H1 (cell line): Measurements from ENCODE around the gene TTC39A.

Source experiments
- BCL11A ChIP-seq, 2 experiments: IDR thresholded peaks; one replicate each; pipeline ENCODE4 v1.6.1; 2011; ENCODE audit warnings: low read depth in 2 of 2, low read length in 2 of 2, mild to moderate bottlenecking in 2 of 2
- EZH2 ChIP-seq: fragments of 200-600 bp; sonication (generic); IDR thresholded peaks from 2 replicates; pipeline ENCODE4 v1.7.1; 2012; ENCODE audit warnings: low read depth, mild to moderate bottlenecking, moderate library complexity, low read length, inconsistent platforms; ENCODE audit not compliant: severe bottlenecking
- HDAC6 ChIP-seq: IDR thresholded peaks from one replicate; pipeline ENCODE4 v1.7.1; 2012; ENCODE audit warnings: low read depth, mild to moderate bottlenecking, inconsistent platforms, low read length, moderate library complexity
- MAFK ChIP-seq: IDR thresholded peaks from 2 replicates; pipeline ENCODE4 v1.6.1; 2012; ENCODE audit warnings: low read depth, mild to moderate bottlenecking, improper control_type of control experiment, low read length
- PHF8 ChIP-seq: fragments of 200-600 bp; sonication (generic); conservative IDR thresholded peaks from 2 replicates; pipeline ENCODE4 v1.7.1; 2012; ENCODE audit warnings: low read depth, mild to moderate bottlenecking, inconsistent platforms, low read length, moderate library complexity
- POLR2A ChIP-seq, 2 experiments: IDR thresholded peaks; 1 replicate in 1 of 2; 2 replicates in 1 of 2; pipeline ENCODE4 v1.6.1; 2011; ENCODE audit warnings: low read depth in 2 of 2, low read length in 2 of 2, mild to moderate bottlenecking in 2 of 2; ENCODE audit errors: control extremely low read depth in 1 of 2
- POLR2AphosphoS5 ChIP-seq: IDR thresholded peaks from 2 replicates; pipeline ENCODE4 v1.6.1; 2011; ENCODE audit warnings: low read depth, low read length
- RFX5 ChIP-seq: IDR thresholded peaks from 2 replicates; pipeline ENCODE4 v1.6.1; 2011; ENCODE audit warnings: low read depth, low read length, improper control_type of control experiment, borderline replicate concordance
- SIN3A ChIP-seq, 2 experiments: IDR thresholded peaks in 1 of 2; conservative IDR thresholded peaks in 1 of 2; 2 replicates each; pipeline ENCODE4 v1.6.1; 2011 to 2012; ENCODE audit warnings: low read length in 2 of 2, improper control_type of control experiment in 1 of 2, low read depth in 1 of 2, mild to moderate bottlenecking in 1 of 2
- TF ChIP-seq, protein P1 (sequence below), 3 experiments: IDR thresholded peaks; 1 replicate in 2 of 3; 2 replicates in 1 of 3; pipeline versions ENCODE4 v1.5.1 to v1.6.1; 2011; ENCODE audit warnings: low read length in 3 of 3, mild to moderate bottlenecking in 3 of 3, inconsistent platforms in 2 of 3, low read depth in 1 of 3, moderate library complexity in 1 of 3; ENCODE audit not compliant: insufficient read depth in 1 of 3; ENCODE audit errors: control extremely low read depth in 1 of 3
- TF ChIP-seq, protein P2 (sequence below): IDR thresholded peaks from 2 replicates; pipeline ENCODE4 v1.6.1; 2012; ENCODE audit warnings: inconsistent platforms

GRCh38 chr1:51293898-51294515 is 36.4 kb downstream of the TTC39A start:
- TF ChIP-seq MAFK = no peak
- TF ChIP-seq, protein P1, sequence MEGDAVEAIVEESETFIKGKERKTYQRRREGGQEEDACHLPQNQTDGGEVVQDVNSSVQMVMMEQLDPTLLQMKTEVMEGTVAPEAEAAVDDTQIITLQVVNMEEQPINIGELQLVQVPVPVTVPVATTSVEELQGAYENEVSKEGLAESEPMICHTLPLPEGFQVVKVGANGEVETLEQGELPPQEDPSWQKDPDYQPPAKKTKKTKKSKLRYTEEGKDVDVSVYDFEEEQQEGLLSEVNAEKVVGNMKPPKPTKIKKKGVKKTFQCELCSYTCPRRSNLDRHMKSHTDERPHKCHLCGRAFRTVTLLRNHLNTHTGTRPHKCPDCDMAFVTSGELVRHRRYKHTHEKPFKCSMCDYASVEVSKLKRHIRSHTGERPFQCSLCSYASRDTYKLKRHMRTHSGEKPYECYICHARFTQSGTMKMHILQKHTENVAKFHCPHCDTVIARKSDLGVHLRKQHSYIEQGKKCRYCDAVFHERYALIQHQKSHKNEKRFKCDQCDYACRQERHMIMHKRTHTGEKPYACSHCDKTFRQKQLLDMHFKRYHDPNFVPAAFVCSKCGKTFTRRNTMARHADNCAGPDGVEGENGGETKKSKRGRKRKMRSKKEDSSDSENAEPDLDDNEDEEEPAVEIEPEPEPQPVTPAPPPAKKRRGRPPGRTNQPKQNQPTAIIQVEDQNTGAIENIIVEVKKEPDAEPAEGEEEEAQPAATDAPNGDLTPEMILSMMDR (IDR thresholded peaks at IDR 0.05; ENCODE audit: control extremely low read depth in 1 of 3, insufficient read depth in 1 of 3, low read depth in 1 of 3, low read length in 3 of 3) = no peak
- TF ChIP-seq, protein P2, sequence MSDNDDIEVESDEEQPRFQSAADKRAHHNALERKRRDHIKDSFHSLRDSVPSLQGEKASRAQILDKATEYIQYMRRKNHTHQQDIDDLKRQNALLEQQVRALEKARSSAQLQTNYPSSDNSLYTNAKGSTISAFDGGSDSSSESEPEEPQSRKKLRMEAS = no peak
- TF ChIP-seq HDAC6 = no peak
- no peak for TF ChIP-seq EZH2
- no peak for TF ChIP-seq RFX5
- TF ChIP-seq POLR2A (IDR thresholded peaks at IDR 0.05; ENCODE audit: control extremely low read depth in 1 of 2, low read depth in 2 of 2, low read length in 2 of 2) = no peak
- no peak for TF ChIP-seq PHF8
- TF ChIP-seq SIN3A (conservative IDR thresholded peaks at IDR 0.05 in 1 of 2, IDR thresholded peaks at IDR 0.05 in 1 of 2; ENCODE audit: low read depth in 1 of 2, low read length in 2 of 2) = no peak
- no peak for TF ChIP-seq BCL11A (IDR thresholded peaks at IDR 0.05; ENCODE audit: low read depth in 2 of 2, low read length in 2 of 2)
- no peak for TF ChIP-seq POLR2AphosphoS5
